GM10248 (cell line): ENCODE data around the gene SRRD.
"Not testable (repeated sequence)": the region's sequence is repeated elsewhere in the genome, so short reads cannot be mapped to it uniquely, and the experiment has no call there.

ENCODE experiments used
- CTCF ChIA-PET: fragments of 300-600 bp; sonication (Branson Sonifier 250); formaldehyde crosslinking; extraction: SDS; loops from one replicate; lab custom pipeline; 2021; ENCODE audit warnings: antibody characterized with exemption; lab: Yijun Ruan, JAX
- POLR2A ChIA-PET: fragments of 350-650 bp; sonication (Branson Sonifier 250); formaldehyde crosslinking; extraction: SDS; loops from one replicate; lab custom pipeline; 2020; ENCODE audit warnings: antibody characterized with exemption; lab: Yijun Ruan, JAX
- DNase-seq: peaks from one replicate; pipeline ENCODE4 v3.0.0; 2012; ENCODE audit errors: extremely low spot score
- TF ChIP-seq, protein P1 (sequence below): IDR thresholded peaks from 2 replicates; pipeline ENCODE4 v1.5.1; 2012; ENCODE audit warnings: mild to moderate bottlenecking, low read depth; ENCODE audit errors: extremely low read depth, missing control alignments, control extremely low read depth

SRRD gene

DNA sequence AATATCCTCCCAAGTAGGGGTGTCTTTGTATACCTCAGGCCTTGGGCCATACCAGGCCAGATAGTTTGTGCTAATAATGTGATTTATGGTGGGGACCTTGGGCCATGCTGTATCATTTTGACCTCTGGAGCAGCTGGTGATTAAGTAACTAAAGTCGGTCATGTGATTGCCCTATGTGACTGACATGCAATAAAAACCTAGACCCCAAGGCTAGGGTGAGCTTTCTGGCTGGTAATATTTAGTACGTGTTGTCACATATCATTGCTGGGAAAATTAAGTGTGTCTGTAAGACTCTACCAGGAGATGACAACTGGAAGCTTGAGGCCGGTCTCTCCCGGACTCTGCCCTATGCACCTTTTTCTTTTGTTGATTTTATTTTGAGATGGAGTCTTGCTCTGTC is 41.2 kb downstream of the SRRD start:
- TF ChIP-seq, protein P1, sequence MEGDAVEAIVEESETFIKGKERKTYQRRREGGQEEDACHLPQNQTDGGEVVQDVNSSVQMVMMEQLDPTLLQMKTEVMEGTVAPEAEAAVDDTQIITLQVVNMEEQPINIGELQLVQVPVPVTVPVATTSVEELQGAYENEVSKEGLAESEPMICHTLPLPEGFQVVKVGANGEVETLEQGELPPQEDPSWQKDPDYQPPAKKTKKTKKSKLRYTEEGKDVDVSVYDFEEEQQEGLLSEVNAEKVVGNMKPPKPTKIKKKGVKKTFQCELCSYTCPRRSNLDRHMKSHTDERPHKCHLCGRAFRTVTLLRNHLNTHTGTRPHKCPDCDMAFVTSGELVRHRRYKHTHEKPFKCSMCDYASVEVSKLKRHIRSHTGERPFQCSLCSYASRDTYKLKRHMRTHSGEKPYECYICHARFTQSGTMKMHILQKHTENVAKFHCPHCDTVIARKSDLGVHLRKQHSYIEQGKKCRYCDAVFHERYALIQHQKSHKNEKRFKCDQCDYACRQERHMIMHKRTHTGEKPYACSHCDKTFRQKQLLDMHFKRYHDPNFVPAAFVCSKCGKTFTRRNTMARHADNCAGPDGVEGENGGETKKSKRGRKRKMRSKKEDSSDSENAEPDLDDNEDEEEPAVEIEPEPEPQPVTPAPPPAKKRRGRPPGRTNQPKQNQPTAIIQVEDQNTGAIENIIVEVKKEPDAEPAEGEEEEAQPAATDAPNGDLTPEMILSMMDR: no peak
- ChIA-PET CTCF (interaction anchor here (1.7 kb wide), 1 partner anchor 9 kb away, joined by 6 read pairs; no protein-coding TSS in a partner anchor), POLR2A (no interaction called here)
- no peak for DNase-seq

DNA sequence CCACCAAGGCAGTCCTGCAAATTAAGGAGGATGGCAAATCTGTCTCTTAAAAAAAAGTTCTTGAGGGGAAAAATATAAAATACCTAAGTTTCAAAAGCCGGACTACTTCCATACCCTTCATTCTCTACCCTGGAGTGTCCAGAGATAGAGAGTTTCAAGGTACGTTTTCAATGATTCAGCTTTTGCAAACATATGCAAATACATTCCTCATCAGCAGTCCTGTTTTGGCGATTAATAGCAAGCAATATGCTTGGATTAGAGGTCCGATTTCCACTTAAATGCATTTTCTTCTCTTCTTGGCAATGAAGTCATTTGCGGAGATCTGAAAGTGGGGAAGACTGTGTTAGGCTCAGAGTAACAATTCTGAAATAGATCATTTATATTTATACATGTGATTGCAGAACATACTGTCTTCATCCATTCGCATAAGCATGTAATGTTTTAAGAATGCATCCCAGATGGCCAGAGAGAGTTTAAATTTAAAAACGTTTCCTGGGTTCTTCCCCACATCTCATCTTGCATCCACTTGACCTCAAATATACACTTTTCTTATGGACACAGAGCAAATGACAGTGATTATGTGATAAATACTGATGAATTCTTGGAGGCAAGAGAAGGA is 42.4 kb downstream of the SRRD start:
- DNase-seq: no peak
- POLR2A ChIA-PET: no interaction called here
- CTCF ChIA-PET: interaction anchor here (0.9 to 1.2 kb wide), 3 partner anchors 11 to 140 kb away, joined by 3 read pairs; no protein-coding TSS in a partner anchor

DNA sequence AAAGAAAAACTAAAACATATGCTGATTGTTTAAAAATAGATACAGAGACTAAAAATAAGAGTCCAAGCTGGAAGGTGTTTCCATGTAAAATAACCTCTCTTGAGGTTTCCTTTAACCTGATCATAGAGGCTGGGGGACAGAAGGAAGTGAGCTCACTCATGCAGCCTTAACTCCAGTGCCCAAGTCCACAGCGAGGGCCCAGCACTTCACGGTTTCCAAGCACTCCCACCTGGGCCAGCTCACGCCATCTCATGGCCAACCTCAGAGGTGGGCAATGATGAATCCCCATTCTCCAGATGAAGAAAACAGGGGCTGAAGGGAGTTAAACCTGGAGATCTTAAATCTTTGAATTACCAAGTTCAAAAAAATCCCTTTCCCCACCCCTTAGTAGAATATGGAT is 43.5 kb downstream of the SRRD start:
- TF ChIP-seq, protein P1: no peak
- no peak for DNase-seq
- ChIA-PET CTCF (interaction anchor here (0.9 to 1.2 kb wide), 3 partner anchors 10 to 24 kb away, joined by 3 to 4 read pairs (median 3); no protein-coding TSS in a partner anchor), POLR2A (no interaction called here)

More for the DNA sequence above, 42.4 kb downstream of the SRRD start:
- TF ChIP-seq, protein P1: no peak

DNA sequence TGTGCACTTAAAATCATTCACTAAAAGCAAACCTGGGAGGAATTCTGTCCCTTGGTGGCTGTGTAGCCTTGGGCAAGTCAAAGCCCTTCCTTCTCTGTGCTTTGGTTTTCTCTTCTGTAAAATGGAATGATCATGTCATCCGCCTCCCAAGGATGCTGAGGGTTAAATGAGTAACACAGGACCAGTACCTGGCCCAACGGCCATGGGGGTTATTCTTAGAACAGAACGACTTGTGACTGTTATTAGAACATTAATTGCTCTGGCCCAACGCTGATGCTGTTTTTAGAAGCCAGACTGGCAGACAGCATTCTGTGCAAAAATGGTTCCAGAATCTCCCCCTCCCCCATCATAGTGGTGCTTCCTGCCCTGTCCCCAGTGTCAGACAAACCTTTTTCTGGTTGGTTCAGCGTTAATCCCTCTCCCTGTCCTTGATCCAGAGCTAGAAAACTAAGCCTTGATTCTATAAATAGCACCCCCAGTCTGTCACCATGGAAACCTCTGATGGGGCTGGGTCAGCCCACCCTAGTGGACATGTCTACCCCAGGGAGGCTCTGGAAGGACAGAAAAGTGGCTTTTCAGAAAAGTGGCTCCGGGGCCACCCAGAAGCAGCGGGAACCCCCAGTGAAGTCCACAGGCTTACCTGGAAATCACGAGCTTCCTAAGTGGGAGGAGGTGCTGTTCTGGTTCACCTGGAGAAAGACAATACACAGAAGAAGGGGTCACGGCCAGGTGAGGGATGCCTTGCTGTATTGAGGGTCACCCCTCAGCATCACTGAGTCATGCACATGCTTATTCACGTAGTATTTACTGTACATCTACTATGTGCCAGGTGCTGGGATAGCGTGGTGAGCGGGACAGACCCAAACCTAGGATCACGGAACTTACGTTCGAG is 44.1 kb downstream of the SRRD start:
- CTCF ChIA-PET: interaction anchor here (0.8 to 1.2 kb wide), 3 partner anchors 17 to 138 kb away, joined by 3 to 4 read pairs (median 3); no protein-coding TSS in a partner anchor
- no peak for DNase-seq

DNA sequence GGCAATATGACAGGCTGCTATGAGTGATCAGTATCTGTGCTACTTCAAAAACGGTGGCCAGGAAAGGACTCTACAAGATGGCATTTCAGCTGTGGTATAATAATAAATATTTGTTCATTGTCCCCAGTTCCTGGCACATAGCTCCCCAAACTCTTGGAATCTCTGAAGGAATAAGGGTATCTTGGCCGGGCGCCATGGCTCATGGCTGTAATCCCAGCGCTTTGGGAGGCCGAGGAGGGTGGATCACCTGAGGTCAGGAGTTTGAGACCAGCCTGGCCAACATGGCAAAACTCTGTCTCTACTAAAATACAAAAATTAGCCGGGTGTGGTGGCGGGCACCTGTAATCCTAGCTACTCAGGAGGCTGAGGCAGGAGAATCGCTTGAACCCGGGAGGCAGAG is 44.8 kb downstream of the SRRD start:
- DNase-seq, POLR2A ChIA-PET: not testable (repeated sequence)
- CTCF ChIA-PET: interaction anchor here (0.8 kb wide), 1 partner anchor 137 kb away, joined by 3 read pairs; no protein-coding TSS in a partner anchor

More for the DNA sequence above, 44.1 kb downstream of the SRRD start:
- TF ChIP-seq, protein P1: no peak
- POLR2A ChIA-PET: no interaction called here

DNA sequence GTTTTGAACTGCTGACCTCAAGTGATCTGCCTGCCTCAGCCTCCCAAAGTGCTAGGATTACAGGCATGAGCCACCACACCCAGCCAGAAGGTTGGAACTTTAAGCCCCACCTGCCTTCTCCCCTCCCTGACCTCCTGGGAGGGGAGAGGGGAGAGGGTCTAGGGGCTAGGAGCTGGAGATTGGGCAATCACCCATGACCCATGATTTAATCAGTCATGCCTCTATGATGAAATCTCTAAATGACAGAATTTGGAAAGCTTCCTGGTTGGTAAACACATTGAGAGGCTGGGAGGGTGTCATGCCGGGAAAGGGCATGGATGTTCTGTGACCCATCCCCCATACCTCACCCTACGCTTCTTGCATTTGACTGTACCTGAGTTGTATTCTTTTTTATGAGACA is 45.7 kb downstream of the SRRD start:
- CTCF ChIA-PET: no interaction called here
- POLR2A ChIA-PET: no interaction called here
- TF ChIP-seq, protein P1: no peak
- DNase-seq: no peak
